ENCODE data around the gene SAXO1.
"Not testable (repeated sequence)": the region's sequence is repeated elsewhere in the genome, so short reads cannot be mapped to it uniquely, and the experiment has no call there.

The SAXO1 gene

GRCh38 chr9:18969128-18969527 lies 63.9 kb downstream of the SAXO1 start:
- FAIRE-seq = no peak

DNA sequence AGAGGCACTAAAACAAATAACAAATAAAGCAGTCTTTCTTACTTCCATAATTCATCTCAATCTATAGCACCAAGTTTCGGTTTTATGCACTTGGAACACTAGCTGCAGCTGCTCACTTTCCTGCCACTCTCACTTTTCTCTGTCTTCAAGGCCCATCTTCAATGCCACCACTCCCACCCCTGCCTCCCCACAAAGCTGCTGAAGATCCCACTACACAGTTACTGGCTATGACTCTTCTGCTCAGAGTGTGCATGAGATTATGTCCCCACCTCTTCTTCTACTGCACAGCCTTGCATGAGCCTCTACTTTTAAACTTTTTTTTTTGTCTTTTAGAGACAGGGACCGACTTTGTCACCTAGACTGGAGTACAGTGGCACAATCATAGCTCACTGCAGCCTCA lies 77.4 kb downstream of the SAXO1 start:
- FAIRE-seq = no peak

- FAIRE-seq = no peak
Measured at GRCh38 chr9:18951936-18952335, 81.1 kb downstream of the SAXO1 start.

DNA sequence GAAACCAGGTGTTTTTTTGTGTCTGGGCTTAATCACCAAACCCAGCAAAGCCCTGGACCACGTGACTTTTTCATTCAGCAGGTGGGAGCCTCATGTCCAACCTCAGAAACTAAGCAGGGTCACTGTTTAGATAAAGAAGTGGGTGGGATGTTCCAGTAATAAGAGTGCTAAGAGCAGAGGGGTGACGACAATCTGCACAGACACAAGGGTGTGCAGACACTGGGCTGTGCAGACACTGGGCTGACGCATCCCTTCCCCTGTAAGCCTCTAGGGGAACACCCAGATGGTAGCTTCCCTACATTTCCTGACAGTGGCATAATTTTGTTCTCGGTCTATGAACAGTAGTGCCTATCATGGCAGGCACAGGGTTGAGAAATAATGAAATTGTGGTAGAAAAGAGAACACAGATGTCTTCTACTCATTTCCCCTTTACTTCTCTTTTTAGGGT lies 85.1 kb downstream of the SAXO1 start:
- FAIRE-seq = no peak

DNA sequence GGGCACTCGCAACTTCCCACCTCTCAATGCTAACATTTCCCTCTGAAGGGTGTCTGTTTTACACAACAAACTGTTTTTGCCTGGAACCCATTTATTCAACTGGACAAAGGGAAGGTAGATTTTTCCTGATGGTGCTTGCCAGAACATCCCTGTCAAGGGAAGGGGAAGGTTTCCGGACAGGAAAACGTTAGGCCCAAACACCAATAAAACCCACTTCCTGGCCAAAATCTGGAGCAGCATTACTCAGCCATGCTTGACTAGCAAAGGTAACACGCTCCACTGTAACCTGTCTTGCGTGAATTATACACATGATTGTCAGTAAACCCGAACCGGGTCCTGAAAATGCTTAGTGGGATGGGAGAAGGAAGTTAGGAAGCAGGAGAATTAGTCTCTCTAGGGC lies 90.2 kb downstream of the SAXO1 start:
- no peak for FAIRE-seq

- FAIRE-seq = no peak
Measured at GRCh38 chr9:18941060-18941740, 91.8 kb downstream of the SAXO1 start.

GRCh38 chr9:18939943-18940342 lies 93.1 kb downstream of the SAXO1 start:
- no peak for FAIRE-seq

- FAIRE-seq = no peak
Measured at GRCh38 chr9:18936094-18936871, 96.7 kb downstream of the SAXO1 start.

DNA sequence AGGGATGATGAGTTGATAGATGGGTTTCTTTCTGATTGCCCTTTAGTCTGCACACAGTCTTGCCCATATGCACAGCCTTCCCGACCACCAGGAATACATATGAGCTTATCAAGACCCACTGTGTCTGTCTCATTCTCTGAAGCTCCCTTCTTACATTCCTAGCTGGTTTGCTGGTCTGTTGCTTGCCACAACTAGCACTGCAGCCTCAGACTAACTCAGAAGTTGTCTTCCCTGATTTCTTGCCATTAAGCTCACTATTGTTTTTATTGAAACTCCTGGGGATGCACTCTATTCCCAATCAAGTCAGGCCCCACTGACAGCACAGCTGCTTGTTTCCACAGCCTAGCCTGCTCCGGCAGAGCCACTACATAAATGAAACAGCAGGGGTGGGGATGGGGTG lies 97.5 kb downstream of the SAXO1 start:
- no peak for FAIRE-seq

DNA sequence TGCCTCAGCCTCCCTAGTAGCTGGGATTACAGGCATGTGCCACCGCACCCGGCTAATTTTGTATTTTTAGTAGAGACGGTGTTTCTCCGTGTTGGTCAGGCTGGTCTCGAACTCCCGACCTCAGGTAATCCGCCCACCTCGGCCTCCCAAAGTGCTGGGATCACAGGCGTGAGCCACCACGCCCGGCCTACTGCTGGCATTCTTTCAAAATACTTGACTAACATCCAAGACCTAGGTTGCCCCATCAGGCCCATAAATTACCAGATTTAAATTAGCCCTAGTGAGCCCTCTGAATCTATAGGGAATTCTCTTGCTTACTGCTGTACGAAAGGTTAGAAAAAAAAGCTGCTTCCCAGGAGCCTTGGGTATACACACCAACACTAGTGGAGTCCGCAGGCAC lies 102.4 kb downstream of the SAXO1 start:
- not testable (repeated sequence) for FAIRE-seq

DNA sequence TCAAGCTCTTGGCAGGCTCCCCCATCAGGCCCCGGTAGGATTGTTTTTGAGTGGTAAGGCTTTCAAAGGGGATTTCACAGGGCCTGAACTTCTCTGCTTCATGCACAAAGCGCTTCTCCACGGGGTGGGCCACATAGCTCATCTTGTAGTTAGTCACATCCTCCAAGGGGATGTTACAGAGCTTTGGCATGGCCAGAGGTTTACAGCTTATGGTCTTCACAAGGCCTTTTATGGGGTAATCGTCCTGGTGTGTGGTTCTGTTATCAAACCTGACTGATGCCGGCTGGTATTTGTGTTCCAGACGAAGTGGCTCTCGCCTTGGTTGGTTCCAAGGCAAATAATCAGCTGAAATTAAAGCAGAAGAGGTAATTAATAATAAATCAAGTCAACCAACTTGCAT lies 104.3 kb downstream of the SAXO1 start:
- FAIRE-seq = no peak

- no peak for FAIRE-seq
Measured at GRCh38 chr9:18926513-18926912, 106.5 kb downstream of the SAXO1 start.

- no peak for FAIRE-seq
Measured at GRCh38 chr9:18925880-18926279, 107.1 kb downstream of the SAXO1 start.

GRCh38 chr9:18923671-18924430 lies 109.2 kb downstream of the SAXO1 start:
- FAIRE-seq = no peak

- FAIRE-seq = no peak
Measured at GRCh38 chr9:18923167-18923566, 109.8 kb downstream of the SAXO1 start.

DNA sequence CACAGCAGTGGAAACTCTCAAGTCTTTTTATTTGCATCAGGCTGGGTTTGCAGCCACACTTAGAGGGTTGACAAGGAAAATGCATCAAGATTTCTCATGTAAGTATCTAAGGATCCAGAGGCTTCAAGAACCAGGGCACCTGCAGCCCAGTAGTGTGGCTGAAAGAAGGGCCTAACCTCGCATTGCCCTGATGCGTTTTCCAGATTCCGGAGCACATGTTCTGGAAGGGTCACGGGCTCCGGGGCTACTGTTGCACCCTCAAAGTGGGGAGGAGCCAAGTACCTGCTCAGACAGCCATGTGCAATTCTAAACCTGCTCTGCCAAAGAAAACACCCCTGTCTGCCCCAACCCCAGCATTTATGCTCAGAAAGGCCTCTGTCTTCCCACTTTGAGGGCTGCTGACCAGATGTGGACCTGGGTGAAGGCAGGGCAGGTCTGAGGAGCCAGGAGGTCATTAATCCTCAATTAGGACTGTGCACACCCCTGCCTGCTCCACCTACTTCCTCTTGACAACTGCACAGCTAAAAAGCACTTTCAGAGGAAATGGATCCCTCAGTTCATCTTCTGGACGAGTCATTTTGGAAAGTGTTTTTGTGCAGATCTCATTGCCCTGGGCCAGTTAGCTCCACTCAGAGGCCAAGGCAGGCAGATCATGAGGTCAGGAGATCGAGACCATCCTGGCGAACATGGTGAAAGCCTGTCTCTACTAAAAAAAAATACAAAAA lies 110.7 kb downstream of the SAXO1 start:
- no peak for FAIRE-seq

DNA sequence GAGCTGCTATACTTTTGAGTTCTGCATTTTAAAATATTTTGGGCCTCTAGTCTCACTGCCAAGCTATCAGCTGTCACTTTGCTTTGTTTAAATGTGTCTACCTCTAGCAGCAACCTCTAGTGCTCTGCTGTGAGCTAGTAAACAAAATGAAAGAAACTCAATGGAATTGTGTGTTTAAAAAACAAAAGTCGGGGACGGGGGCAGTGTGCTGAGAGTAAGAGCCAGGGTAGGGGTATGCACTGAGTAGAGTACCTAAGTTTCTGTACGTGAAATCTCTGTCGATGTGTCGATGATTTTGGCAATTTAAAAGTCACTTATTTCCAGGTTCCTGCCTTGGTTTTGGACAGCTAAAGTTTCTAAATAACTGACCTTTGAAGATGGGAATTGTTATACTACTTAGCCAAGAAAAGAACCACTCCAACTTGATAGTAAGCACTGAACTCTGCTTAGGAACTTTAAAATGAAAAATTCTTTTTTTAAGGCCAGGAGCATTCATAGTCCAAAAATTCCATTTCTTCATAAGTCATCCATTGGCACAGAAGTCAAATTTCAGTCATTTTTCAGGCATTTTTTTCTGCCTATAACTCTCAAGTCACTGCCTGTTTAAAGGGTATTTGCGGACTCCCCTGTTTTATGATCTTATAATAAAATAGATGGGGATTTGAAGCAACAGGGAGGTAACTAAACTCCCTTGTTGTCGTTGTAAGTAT lies 111.5 kb downstream of the SAXO1 start:
- no peak for FAIRE-seq

DNA sequence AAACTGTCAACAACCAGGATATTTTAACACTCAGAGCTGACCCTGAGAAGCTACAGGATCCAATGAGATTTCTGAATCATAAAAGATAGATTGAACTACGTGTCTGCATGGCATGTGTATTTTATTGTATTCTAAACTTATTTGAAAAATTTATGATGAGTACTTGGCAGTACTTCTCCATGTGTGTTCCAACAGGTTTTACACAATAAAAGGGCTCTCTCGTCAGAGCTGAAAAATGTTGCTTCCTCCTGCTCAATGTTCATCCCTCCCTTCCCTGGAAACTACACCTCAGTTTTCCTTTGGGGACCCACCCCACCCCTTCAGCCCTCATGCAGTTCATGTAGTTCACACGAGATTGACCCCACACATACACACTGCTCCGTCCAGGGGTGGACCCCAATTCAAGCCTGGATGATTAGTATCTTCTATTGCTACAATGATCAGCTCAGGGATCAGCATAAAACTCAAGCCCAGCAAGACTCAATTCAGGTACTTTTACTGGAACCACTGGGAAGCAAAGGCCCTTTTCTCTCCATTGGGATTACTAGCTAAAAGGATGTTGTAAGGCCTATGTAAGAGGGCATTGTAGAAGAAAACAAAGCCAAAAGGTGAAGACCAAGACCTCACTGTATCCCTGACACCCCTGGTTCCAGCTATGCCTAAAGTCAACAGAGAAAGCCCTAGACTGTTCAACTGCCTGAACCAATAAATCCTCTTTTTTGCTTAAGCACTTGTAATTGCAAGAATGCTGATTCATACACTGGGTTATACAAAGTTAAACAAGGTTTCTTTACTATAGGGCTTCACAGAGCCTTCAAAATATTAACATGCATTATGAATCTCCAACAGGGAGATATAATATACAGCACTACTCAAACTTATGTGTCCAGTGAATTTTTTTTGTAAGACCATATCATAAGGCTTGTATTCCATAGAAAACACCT lies 112.6 kb downstream of the SAXO1 start:
- FAIRE-seq = no peak

DNA sequence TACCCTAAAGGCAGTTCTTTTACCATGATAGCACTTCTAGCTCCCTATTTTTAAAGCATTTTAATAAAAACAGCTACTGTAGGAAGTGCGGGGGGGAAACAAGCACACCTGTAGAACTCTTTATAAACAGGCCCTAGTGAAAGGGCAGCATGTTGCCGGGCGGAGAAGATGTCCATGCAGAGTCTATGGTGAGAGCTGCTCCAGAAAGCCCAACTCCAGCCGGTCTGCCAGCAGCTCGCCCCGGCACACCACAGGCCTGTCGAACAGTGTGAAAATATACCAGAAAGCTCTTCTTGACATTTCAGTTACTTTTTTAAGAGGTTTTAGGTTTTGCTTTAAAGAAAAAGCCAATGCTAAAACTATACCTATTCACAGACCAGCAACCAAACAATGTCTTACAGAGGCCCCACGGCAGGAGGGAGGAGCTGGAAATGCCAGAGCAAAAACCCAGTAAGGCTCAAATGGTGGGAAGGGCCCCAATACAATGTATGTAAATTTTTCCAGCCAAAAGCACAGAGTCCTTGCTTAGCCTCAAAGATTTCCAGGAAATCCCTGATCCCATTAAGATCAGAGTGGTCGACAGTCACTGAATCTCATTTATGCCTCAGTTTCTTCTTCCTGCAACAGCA lies 121.2 kb downstream of the SAXO1 start:
- no peak for FAIRE-seq

DNA sequence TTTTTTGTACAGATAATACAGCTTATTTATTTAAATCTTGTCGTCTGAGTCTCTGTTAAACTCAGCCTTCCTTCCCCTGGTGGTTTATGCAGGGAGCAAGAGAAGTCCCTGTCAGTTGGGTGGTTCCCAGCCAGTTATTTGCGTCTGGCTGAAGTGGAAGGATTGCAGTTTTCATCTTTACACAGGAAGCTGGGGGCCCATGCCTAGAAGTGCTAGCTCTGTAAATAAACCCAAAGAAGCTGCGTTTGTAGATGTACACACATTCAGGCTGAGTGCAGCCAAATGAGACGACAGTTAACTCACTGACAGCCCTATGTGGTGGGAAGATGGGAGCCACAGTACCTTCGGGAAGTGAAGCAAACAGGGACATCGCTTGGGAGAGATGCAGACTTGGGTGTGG lies 122.1 kb downstream of the SAXO1 start:
- FAIRE-seq = no peak

- no peak for FAIRE-seq
Measured at GRCh38 chr9:18910435-18910834, 122.6 kb downstream of the SAXO1 start.
